Prostate gland (tissue), 2 donors: Measurements from ENCODE around the gene FIGNL2.

Experiments used
- CTCF ChIP-seq, 4 experiments: fragments of 200-600 bp in 2 of 4; fragments of 450-650 bp in 2 of 4; sonication (generic) in 2 of 4; IDR thresholded peaks; 1 replicate in 3 of 4; 2 replicates in 1 of 4; pipeline ENCODE4 v1.5.1; 2016 to 2019; ENCODE audit warnings: antibody characterized with exemption in 4 of 4, mild to moderate bottlenecking in 2 of 4, moderate library complexity in 2 of 4
- POLR2A ChIP-seq: fragments of 450-650 bp; IDR thresholded peaks from one replicate; pipeline ENCODE4 v1.6.1; 2016; ENCODE audit warnings: antibody characterized with exemption, mild to moderate bottlenecking
- POLR2AphosphoS5 ChIP-seq: sonication (generic); formaldehyde crosslinking; IDR thresholded peaks from one replicate; pipeline ENCODE4 v1.6.1; 2017; ENCODE audit warnings: antibody characterized with exemption

GRCh38 chr12:51883295-51883694 lies 34.8 kb upstream of the FIGNL2 start:
- TF ChIP-seq CTCF (IDR thresholded peaks at IDR 0.05), result no peak
- no peak for TF ChIP-seq POLR2AphosphoS5
- TF ChIP-seq POLR2A, result no peak
